KMS-11 (cell line): Measurements from ENCODE around the gene SLC22A14.
"Not testable (repeated sequence)": the region's sequence is repeated elsewhere in the genome, so short reads cannot be mapped to it uniquely, and the experiment has no call there.

Experiments
- H2AFZ ChIP-seq: fragments of 200-600 bp; sonication (generic); 2 replicates; pipeline ENCODE4 v1.6.1; 2016; ENCODE audit warnings: antibody characterized with exemption, mixed run types, low read depth
- H3K27ac ChIP-seq: fragments of 200-600 bp; sonication (generic); 2 replicates; pipeline ENCODE4 v1.6.1; 2016; ENCODE audit warnings: mild to moderate bottlenecking, mixed run types
- H3K27me3 ChIP-seq: fragments of 200-600 bp; sonication (generic); 2 replicates; pipeline ENCODE4 v1.6.1; 2017; ENCODE audit warnings: mild to moderate bottlenecking, low read depth, mixed run types, moderate library complexity; ENCODE audit not compliant: insufficient read depth
- H3K36me3 ChIP-seq: fragments of 200-600 bp; sonication (generic); 2 replicates; pipeline ENCODE4 v1.6.1; 2017; ENCODE audit warnings: mild to moderate bottlenecking, mixed run types; ENCODE audit not compliant: insufficient read depth
- H3K4me1 ChIP-seq: fragments of 200-600 bp; sonication (generic); 2 replicates; pipeline ENCODE4 v1.6.1; 2016; ENCODE audit warnings: mild to moderate bottlenecking, low read depth, mixed run types; ENCODE audit not compliant: poor library complexity, severe bottlenecking
- H3K4me2 ChIP-seq: fragments of 200-600 bp; sonication (generic); 2 replicates; pipeline ENCODE4 v1.7.0; 2016; ENCODE audit warnings: mild to moderate bottlenecking, mixed run types
- H3K4me3 ChIP-seq: fragments of 200-600 bp; sonication (generic); IDR thresholded peaks from 2 replicates; pipeline ENCODE4 v1.6.1; 2017; ENCODE audit warnings: low read depth, low read length, mixed read lengths; ENCODE audit not compliant: insufficient read depth
- H3K79me2 ChIP-seq: fragments of 200-600 bp; sonication (generic); 2 replicates; pipeline ENCODE4 v1.6.1; 2016; ENCODE audit warnings: low read depth, mixed run types; ENCODE audit not compliant: insufficient read depth
- H3K9ac ChIP-seq: fragments of 200-600 bp; sonication (generic); 2 replicates; pipeline ENCODE4 v1.6.1; 2016; ENCODE audit warnings: mild to moderate bottlenecking, mixed run types
- H4K20me1 ChIP-seq: fragments of 200-600 bp; sonication (generic); 2 replicates; pipeline ENCODE4 v1.6.1; 2016; ENCODE audit warnings: mild to moderate bottlenecking, mixed run types; ENCODE audit not compliant: insufficient read depth
- TF ChIP-seq, protein P1 (sequence below): fragments of 200-600 bp; sonication (generic); conservative IDR thresholded peaks from 2 replicates; pipeline ENCODE4 v1.6.1; 2017; ENCODE audit warnings: low read depth, mild to moderate bottlenecking, antibody characterized with exemption, low read length, moderate library complexity, mixed read lengths

SLC22A14 gene

DNA sequence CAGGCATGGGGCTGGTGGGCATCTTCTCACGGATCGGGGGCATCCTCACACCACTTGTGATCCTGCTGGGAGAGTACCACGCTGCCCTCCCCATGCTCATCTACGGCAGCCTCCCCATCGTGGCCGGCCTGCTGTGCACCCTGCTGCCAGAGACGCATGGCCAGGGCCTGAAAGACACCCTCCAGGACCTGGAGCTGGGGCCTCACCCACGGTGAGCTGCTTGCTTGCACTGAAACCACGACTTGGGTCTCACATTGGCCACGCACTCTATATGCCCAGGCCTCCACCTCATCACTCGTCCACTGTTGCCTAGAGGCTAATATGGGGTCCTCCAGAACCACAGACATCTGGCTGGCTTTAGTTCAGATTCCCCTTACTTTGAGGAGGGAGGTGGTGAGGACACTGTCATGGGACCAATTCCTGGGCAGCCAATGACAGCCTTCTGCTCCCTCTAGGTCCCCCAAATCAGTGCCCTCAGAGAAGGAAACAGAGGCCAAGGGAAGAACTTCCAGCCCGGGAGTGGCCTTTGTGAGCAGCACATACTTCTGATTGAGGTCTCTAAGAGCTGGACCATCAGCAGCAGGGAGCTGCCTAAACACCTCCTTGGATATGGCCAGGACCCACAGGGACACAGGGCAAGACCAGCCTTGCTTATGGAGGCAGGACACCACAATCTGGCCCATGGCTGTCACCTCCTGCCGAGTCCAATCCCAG, 5.0 kb upstream of the SLC22A14 start:
- no peak overlapping the region for H3K4me3 ChIP-seq
- no peak overlapping the region for H3K9ac ChIP-seq
- no peaks in the 10 kb centered on the region for H4K20me1 ChIP-seq
- TF ChIP-seq, protein P1, sequence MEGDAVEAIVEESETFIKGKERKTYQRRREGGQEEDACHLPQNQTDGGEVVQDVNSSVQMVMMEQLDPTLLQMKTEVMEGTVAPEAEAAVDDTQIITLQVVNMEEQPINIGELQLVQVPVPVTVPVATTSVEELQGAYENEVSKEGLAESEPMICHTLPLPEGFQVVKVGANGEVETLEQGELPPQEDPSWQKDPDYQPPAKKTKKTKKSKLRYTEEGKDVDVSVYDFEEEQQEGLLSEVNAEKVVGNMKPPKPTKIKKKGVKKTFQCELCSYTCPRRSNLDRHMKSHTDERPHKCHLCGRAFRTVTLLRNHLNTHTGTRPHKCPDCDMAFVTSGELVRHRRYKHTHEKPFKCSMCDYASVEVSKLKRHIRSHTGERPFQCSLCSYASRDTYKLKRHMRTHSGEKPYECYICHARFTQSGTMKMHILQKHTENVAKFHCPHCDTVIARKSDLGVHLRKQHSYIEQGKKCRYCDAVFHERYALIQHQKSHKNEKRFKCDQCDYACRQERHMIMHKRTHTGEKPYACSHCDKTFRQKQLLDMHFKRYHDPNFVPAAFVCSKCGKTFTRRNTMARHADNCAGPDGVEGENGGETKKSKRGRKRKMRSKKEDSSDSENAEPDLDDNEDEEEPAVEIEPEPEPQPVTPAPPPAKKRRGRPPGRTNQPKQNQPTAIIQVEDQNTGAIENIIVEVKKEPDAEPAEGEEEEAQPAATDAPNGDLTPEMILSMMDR = no peak
- no peaks in the 10 kb centered on the region for H3K4me1 ChIP-seq
- H3K36me3 ChIP-seq = no peaks in the 10 kb centered on the region
- no peaks in the 10 kb centered on the region for H3K27me3 ChIP-seq
- no peak overlapping the region for H3K27ac ChIP-seq
- no peak overlapping the region for H2AFZ ChIP-seq
- H3K79me2 ChIP-seq = no peaks in the 10 kb centered on the region
- no peak overlapping the region for H3K4me2 ChIP-seq

DNA sequence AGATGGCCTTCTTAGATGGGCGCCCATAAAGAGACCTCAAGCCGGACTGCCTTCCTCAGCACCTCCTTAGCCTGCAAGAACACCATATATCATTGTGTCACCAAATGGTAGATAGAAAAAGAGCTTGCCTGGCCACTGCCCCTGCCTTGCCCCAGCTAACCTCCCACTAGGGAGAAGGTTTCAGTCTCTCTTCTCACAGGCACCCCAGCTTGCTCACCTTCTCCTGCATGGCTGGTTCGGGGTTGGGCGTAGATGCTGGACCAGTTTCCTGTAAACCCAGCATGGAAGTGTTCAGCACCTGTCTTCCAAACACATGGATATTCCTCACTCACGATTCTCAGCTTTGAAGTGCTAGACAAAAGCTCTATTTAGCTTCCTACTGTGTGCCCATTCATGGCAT, 3.3 kb upstream of the SLC22A14 start:
- TF ChIP-seq, protein P1 = no peak
- H3K27me3 ChIP-seq = no peaks in the 10 kb centered on the region
- H3K9ac ChIP-seq = no peak overlapping the region
- H4K20me1 ChIP-seq = no peaks in the 10 kb centered on the region
- no peaks in the 10 kb centered on the region for H3K36me3 ChIP-seq
- no peak overlapping the region for H3K27ac ChIP-seq
- no peak overlapping the region for H3K4me2 ChIP-seq
- H3K4me1 ChIP-seq = no peaks in the 10 kb centered on the region
- H3K79me2 ChIP-seq = no peaks in the 10 kb centered on the region
- no peak overlapping the region for H3K4me3 ChIP-seq
- no peak overlapping the region for H2AFZ ChIP-seq

DNA sequence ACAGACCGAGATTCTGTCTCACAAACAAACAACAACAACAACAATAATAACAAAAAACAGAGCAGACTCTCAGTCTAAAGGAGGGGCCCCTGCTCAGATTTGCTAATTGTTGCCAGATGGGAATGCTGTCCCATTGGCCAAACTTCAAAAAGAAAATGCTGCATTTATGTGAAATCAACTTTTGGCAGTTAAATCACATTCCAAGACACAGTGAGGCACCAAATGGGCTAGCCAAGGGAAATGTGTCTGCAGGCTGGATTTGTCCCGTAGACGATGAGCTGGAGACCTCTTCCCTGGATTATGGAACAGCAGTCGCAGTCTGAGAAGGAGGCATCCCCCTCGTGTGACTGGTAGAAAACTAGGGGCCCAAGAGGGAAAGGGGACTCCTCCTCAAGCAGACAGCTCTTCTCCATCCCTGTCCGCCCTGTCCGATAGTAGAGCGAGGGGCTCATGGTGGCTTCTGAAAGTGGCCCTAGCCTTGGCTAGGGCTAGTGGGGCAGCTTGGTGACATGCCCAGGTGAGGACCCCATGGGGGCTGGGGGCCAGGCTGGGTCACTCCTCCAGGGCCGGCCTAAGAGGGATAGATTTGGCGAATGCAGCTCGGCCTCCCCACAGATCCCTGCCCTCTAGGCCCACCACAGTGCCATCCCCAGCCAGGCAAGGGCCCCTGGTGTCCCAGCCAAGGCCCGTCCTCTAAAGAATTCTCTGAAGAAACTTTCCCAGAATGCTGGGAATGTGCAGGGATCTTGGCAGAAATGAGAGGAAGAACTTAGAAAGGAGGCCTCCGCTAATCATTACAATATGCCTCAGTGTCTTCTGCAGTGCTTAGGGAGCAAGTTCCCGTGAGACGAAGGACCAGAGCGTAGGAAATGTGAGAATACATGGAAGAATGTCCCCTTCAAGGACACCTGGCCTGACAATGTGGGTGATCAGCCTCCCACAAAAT, 2.0 kb downstream of the SLC22A14 start:
- H3K79me2 ChIP-seq = no peaks in the 10 kb centered on the region
- H3K36me3 ChIP-seq = no peaks in the 10 kb centered on the region
- H3K4me2 ChIP-seq = no peak overlapping the region
- no peak overlapping the region for H2AFZ ChIP-seq
- TF ChIP-seq, protein P1 = no peak
- no peak overlapping the region for H3K9ac ChIP-seq
- no peaks in the 10 kb centered on the region for H3K27me3 ChIP-seq
- no peaks in the 10 kb centered on the region for H3K4me1 ChIP-seq
- no peak overlapping the region for H3K27ac ChIP-seq
- no peaks in the 10 kb centered on the region for H4K20me1 ChIP-seq
- no peak overlapping the region for H3K4me3 ChIP-seq

DNA sequence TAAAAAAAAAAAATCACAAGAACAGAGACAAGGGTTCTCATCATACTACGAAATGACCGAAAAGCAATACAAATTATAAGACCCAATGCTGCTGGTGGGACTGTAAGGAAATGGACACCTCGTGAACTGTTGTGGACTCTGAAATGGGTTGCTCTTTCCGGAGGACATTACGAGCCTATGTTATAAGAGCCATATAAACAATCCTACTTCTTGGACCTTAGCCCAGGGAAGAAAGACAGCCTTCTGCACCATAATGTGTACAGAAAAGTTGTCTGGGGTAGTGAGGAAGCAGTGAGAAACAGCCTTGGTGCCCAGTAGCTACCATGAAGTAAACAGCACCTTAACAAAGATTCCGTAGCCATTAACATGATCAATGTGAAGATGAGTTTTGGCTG, 2.7 kb downstream of the SLC22A14 start:
- Histone ChIP-seq H3K27ac (no peak overlapping the region), H4K20me1 (no peaks in the 10 kb centered on the region), H3K79me2 (no peaks in the 10 kb centered on the region), H3K36me3 (no peaks in the 10 kb centered on the region), H3K27me3 (no peaks in the 10 kb centered on the region), H3K9ac (no peak overlapping the region), H3K4me2 (no peak overlapping the region), H3K4me1 (no peaks in the 10 kb centered on the region), H3K4me3 (no peak overlapping the region), H2AFZ (no peak overlapping the region)
- TF ChIP-seq, protein P1 = no peak

DNA sequence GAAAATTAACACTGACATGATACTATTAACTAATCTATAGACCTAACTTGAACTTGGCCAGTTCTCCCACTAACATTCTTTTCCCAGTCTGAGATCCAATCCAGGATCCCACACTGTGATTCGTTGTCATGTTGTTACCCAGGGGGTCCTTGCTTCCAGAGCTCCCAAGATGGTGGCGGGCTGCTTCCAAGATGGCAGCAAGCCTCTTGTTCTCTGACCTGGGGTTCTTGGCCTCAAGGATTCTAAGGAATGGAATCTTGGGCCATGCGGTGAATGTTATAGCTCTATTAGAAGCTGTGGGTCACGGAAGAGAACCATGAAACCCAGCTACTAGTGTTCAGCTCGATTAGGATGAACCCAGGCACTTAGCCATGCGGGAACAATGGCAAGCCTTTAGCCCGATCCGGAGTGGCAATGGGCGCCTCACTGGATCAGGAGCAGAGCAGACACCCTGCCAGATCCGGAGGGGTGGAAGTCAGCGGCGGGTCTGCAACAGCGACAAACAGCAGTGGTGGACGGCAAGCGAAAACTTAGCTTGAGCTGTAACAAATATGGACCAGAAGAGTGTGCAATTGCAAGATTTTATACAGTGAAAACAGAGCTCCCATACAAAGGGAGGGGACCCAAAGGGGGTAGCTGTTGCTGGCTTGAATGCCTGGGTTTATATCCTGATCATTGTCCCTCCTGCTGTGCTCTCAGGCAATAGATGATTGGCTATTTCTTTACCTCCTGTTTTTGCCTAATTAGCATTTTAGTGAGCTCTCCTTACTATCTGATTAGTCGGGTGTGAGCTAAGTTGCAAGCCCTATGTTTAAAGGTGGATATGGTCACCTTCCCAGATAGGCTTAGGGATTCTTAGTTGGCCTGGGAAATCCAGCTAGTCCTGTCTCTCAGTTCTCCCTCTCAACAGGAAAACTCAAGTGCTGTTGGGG, 7.5 kb downstream of the SLC22A14 start:
- not testable (repeated sequence) for H3K9ac ChIP-seq, H3K27ac ChIP-seq, H3K4me2 ChIP-seq, H3K36me3 ChIP-seq, H2AFZ ChIP-seq, H4K20me1 ChIP-seq, H3K79me2 ChIP-seq, H3K27me3 ChIP-seq, H3K4me3 ChIP-seq, H3K4me1 ChIP-seq

DNA sequence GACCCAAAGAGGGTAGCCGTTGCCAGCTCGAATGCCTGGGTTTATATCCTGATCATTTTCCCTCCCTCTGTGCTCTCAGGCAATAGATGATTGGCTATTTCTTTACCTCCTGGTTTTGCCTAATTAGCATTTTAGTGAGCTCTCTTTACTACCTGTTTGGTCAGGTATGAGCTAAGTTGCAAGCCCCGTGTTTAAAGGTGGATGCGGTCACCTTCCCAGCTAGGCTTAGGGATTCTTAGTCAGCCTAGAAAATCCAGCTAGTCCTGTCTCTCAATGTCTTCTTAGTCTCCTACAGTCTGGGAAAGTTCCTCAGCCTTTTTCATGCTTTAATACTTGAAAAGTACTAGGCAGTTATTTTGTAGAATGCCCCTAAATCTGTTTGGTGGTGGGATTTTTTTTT, 15.0 kb downstream of the SLC22A14 start:
- not testable (repeated sequence) for H3K4me2 ChIP-seq, H4K20me1 ChIP-seq, H3K27ac ChIP-seq, H3K4me1 ChIP-seq, H3K36me3 ChIP-seq, H3K27me3 ChIP-seq, H3K9ac ChIP-seq, H2AFZ ChIP-seq, H3K79me2 ChIP-seq, H3K4me3 ChIP-seq
